A673 (cell line): ENCODE data around the gene FSD1L. TPM values are rescaled to one million over a fixed set of nuclear protein-coding genes. Genes with fewer than 3 reads are reported as not detected.

Experiments
- BruUV-seq: library from RNA; stranded (reverse); fragments of 400-500 nt; replicated peaks from 2 replicates; lab custom pipeline; 2021; lab: Mats Ljungman, UMichigan
- CTCF ChIA-PET: fragments of 300-600 bp; sonication (Branson Sonifier 250); formaldehyde crosslinking; loops from one replicate; lab custom pipeline; 2022; ENCODE audit warnings: antibody characterized with exemption; lab: Charles Lee
- POLR2A ChIA-PET: fragments of 300-600 bp; sonication (Branson Sonifier 250); formaldehyde crosslinking; loops from one replicate; lab custom pipeline; 2022; ENCODE audit warnings: antibody characterized with exemption; ENCODE audit not compliant: low non-redundant PET; lab: Charles Lee
- DNase-seq: peaks from one replicate; pipeline ENCODE4 v3.0.0-alpha.2; 2015; ENCODE audit warnings: low spot score
- H3K27ac ChIP-seq: fragments of 200-600 bp; sonication (generic); 2 replicates; pipeline ENCODE4 v1.5.1; 2016; ENCODE audit warnings: mixed run types, low read depth, mild to moderate bottlenecking, mixed read lengths, antibody characterized with exemption, low read length; ENCODE audit not compliant: poor library complexity, severe bottlenecking
- H3K27me3 ChIP-seq: fragments of 200-600 bp; sonication (generic); replicated peaks from 2 replicates; pipeline ENCODE4 v1.6.1; 2017; ENCODE audit warnings: mixed run types, low read depth, mild to moderate bottlenecking, mixed read lengths, antibody characterized with exemption, low read length; ENCODE audit not compliant: insufficient read depth, poor library complexity
- H3K36me3 ChIP-seq: fragments of 200-600 bp; sonication (generic); 2 replicates; pipeline ENCODE4 v1.6.1; 2016; ENCODE audit warnings: mixed run types, mild to moderate bottlenecking, mixed read lengths, antibody characterized with exemption, low read length; ENCODE audit not compliant: insufficient read depth, poor library complexity, severe bottlenecking
- H3K4me1 ChIP-seq: fragments of 200-600 bp; sonication (generic); 2 replicates; pipeline ENCODE4 v1.6.1; 2017; ENCODE audit warnings: mixed run types, mild to moderate bottlenecking, mixed read lengths, antibody characterized with exemption, low read length; ENCODE audit not compliant: insufficient read depth, poor library complexity, severe bottlenecking
- H3K4me3 ChIP-seq: fragments of 200-600 bp; sonication (generic); 2 replicates; pipeline ENCODE4 v1.5.1; 2016; ENCODE audit warnings: low read depth, mixed run types, mild to moderate bottlenecking, mixed read lengths, low read length; ENCODE audit not compliant: poor library complexity, severe bottlenecking
- H3K9me3 ChIP-seq: fragments of 200-600 bp; sonication (generic); 2 replicates; pipeline ENCODE4 v1.6.1; 2016; ENCODE audit warnings: mixed run types, low read depth, mild to moderate bottlenecking, mixed read lengths, antibody characterized with exemption, low read length; ENCODE audit not compliant: poor library complexity, severe bottlenecking
- CTCF ChIP-seq: fragments of 300-800, 200-600 bp; sonication (generic); conservative IDR thresholded peaks from 2 replicates; pipeline ENCODE4 v1.5.1; 2017; ENCODE audit warnings: low read depth, mild to moderate bottlenecking, antibody characterized with exemption, low read length, moderate library complexity, mixed read lengths
- EZH2 ChIP-seq: fragments of 200-600 bp; sonication (generic); IDR thresholded peaks from 2 replicates; pipeline ENCODE4 v1.6.1; 2017; ENCODE audit warnings: borderline replicate concordance, low read depth, mild to moderate bottlenecking, mixed read lengths, antibody characterized with exemption, low read length; ENCODE audit not compliant: poor library complexity, severe bottlenecking
- intact Hi-C: fragments of 100-400 bp; cut with micrococcal nuclease; formaldehyde crosslinking; loops from one replicate; pipeline ENCODE4 v1.10.0; 2022; ENCODE audit not compliant: unreplicated experiment
- total RNA-seq: library from RNA; stranded (reverse); gene quantifications from 2 replicates; pipeline ENCODE4 v1.2.3, GENCODE V29; 2021

The FSD1L gene
- total RNA-seq, 1 experiment from 2014 or later, result 9.8 TPM

GRCh38 chr9:105455836-105456475, 8.1 kb downstream of the FSD1L start:
- DNase-seq, result no peak
- Histone ChIP-seq H3K4me1 (peaks cover 5% of the 10 kb centered on the region), H3K27ac (no peak overlapping the region), H3K27me3 (no peaks in the 10 kb centered on the region), H3K9me3 (no peaks in the 10 kb centered on the region), H3K4me3 (no peak overlapping the region), H3K36me3 (no peaks in the 10 kb centered on the region)
- no peak for TF ChIP-seq EZH2
- POLR2A ChIA-PET, result interaction anchor here (0.6 kb wide), 1 partner anchor 13 kb away, joined by 4 read pairs; no protein-coding TSS in a partner anchor
- CTCF ChIA-PET, result interaction anchor here (0.7 kb wide), 1 partner anchor 10 kb away, joined by 3 read pairs; no protein-coding TSS in a partner anchor
- BruUV-seq, result no TSS peak
- intact Hi-C loops, result no loop called here

GRCh38 chr9:105457560-105458294, 9.9 kb downstream of the FSD1L start:
- Histone ChIP-seq H3K27ac (no peak overlapping the region), H3K4me1 (no peaks in the 10 kb centered on the region), H3K4me3 (no peak overlapping the region), H3K9me3 (no peaks in the 10 kb centered on the region), H3K36me3 (no peaks in the 10 kb centered on the region), H3K27me3 (no peaks in the 10 kb centered on the region)
- DNase-seq, result no peak
- ChIA-PET CTCF (no interaction called here), POLR2A (no interaction called here)
- TF ChIP-seq CTCF (no peak), EZH2 (no peak)
- BruUV-seq, result no TSS peak
- intact Hi-C loops, result no loop called here

GRCh38 chr9:105458404-105458803, 10.6 kb downstream of the FSD1L start:
- Histone ChIP-seq H3K27ac (no peak overlapping the region), H3K4me1 (no peaks in the 10 kb centered on the region), H3K9me3 (no peaks in the 10 kb centered on the region), H3K27me3 (no peaks in the 10 kb centered on the region), H3K36me3 (no peaks in the 10 kb centered on the region), H3K4me3 (no peak overlapping the region)
- no TSS peak for BruUV-seq
- TF ChIP-seq EZH2 (no peak), CTCF (no peak)
- ChIA-PET CTCF (no interaction called here), POLR2A (no interaction called here)
- intact Hi-C loops, result no loop called here
- no peak for DNase-seq
